H9 (cell line): Measurements from ENCODE around the gene RASA2. TPM values are rescaled to one million over a fixed set of nuclear protein-coding genes. Genes with fewer than 3 reads are reported as not detected.

Experiments used
- DNase-seq: peaks from one replicate; pipeline ENCODE4 v3.0.0-alpha.2; 2017
- H2AFZ ChIP-seq: one replicate; pipeline ENCODE4 v1.6.1; 2013; ENCODE audit warnings: mild to moderate bottlenecking, low read length, control low read depth, moderate library complexity
- H2AK5ac ChIP-seq: 2 replicates; pipeline ENCODE4 v1.6.1; 2013; ENCODE audit warnings: low read length, control low read depth, mixed read lengths; ENCODE audit not compliant: insufficient read length
- H2BK120ac ChIP-seq: one replicate; pipeline ENCODE4 v1.6.1; 2013; ENCODE audit warnings: low read depth, mild to moderate bottlenecking, low read length, control low read depth, inconsistent platforms; ENCODE audit not compliant: poor library complexity, severe bottlenecking
- H2BK12ac ChIP-seq: 2 replicates; pipeline ENCODE4 v1.6.1; 2013; ENCODE audit warnings: low read length, control low read depth, mixed read lengths, low read depth; ENCODE audit not compliant: insufficient read length
- H2BK15ac ChIP-seq: 2 replicates; pipeline ENCODE4 v1.6.1; 2013; ENCODE audit warnings: low read depth, low read length, control low read depth
- H2BK20ac ChIP-seq: one replicate; pipeline ENCODE4 v1.6.1; 2013; ENCODE audit warnings: low read depth, mild to moderate bottlenecking, low read length, control low read depth, inconsistent platforms; ENCODE audit not compliant: poor library complexity, severe bottlenecking
- H2BK5ac ChIP-seq: 2 replicates; pipeline ENCODE4 v1.6.1; 2013; ENCODE audit warnings: low read length, control low read depth, mixed read lengths; ENCODE audit not compliant: insufficient read length
- H3K14ac ChIP-seq: 2 replicates; pipeline ENCODE4 v1.6.1; 2013; ENCODE audit warnings: low read length, control low read depth; ENCODE audit not compliant: insufficient read depth
- H3K18ac ChIP-seq: 2 replicates; pipeline ENCODE4 v1.6.1; 2013; ENCODE audit warnings: low read depth, mild to moderate bottlenecking, mixed read lengths, low read length, control low read depth; ENCODE audit not compliant: insufficient read length
- H3K23ac ChIP-seq: 2 replicates; pipeline ENCODE4 v1.6.1; 2013; ENCODE audit warnings: low read length, control low read depth, mixed read lengths, low read depth; ENCODE audit not compliant: insufficient read length
- H3K23me2 ChIP-seq: 2 replicates; pipeline ENCODE4 v1.6.1; 2013; ENCODE audit warnings: low read depth, mild to moderate bottlenecking, mixed read lengths, low read length, control low read depth; ENCODE audit not compliant: insufficient read length, poor library complexity, severe bottlenecking
- H3K27ac ChIP-seq: 2 replicates; pipeline ENCODE4 v1.5.1; 2013; ENCODE audit warnings: low read length, control low read depth, mixed read lengths, low read depth; ENCODE audit not compliant: insufficient read length
- H3K27me3 ChIP-seq: 2 replicates; pipeline ENCODE4 v1.6.1; 2013; ENCODE audit warnings: low read length, control low read depth, inconsistent platforms; ENCODE audit not compliant: insufficient read depth
- H3K4ac ChIP-seq: 2 replicates; pipeline ENCODE4 v1.6.1; 2013; ENCODE audit warnings: low read depth, mild to moderate bottlenecking, control low read depth, inconsistent platforms, low read length, moderate library complexity
- H3K4me1 ChIP-seq: 2 replicates; pipeline ENCODE4 v1.6.1; 2013; ENCODE audit warnings: low read length, control low read depth, inconsistent platforms; ENCODE audit not compliant: insufficient read depth
- H3K4me2 ChIP-seq: 2 replicates; pipeline ENCODE4 v1.6.1; 2013; ENCODE audit warnings: low read length, control low read depth, mixed read lengths; ENCODE audit not compliant: insufficient read length, insufficient read depth
- H3K56ac ChIP-seq: 2 replicates; pipeline ENCODE4 v1.6.1; 2013; ENCODE audit warnings: low read depth, mild to moderate bottlenecking, mixed read lengths, low read length, control low read depth; ENCODE audit not compliant: insufficient read length
- H3K79me1 ChIP-seq: 2 replicates; pipeline ENCODE4 v1.6.1; 2013; ENCODE audit warnings: low read depth, mild to moderate bottlenecking, moderate library complexity, low read length, control low read depth, inconsistent platforms; ENCODE audit not compliant: insufficient read depth, poor library complexity, severe bottlenecking
- H3K79me2 ChIP-seq: 2 replicates; pipeline ENCODE4 v1.6.1; 2013; ENCODE audit warnings: low read length, control low read depth, inconsistent platforms; ENCODE audit not compliant: insufficient read depth
- H3K9ac ChIP-seq: 2 replicates; pipeline ENCODE4 v1.6.1; 2013; ENCODE audit warnings: low read length, control low read depth, mixed read lengths; ENCODE audit not compliant: insufficient read length; ENCODE audit errors: extremely low read depth
- H3K9me3 ChIP-seq: one replicate; pipeline ENCODE4 v1.6.1; 2013; ENCODE audit warnings: low read depth, low read length, inconsistent platforms; ENCODE audit not compliant: control insufficient read depth
- H3T11ph ChIP-seq: one replicate; pipeline ENCODE4 v1.6.1; 2013; ENCODE audit warnings: mild to moderate bottlenecking, low read length, control low read depth, inconsistent platforms
- H4K20me1 ChIP-seq: one replicate; pipeline ENCODE4 v1.6.1; 2013; ENCODE audit not compliant: control insufficient read depth, insufficient read length, insufficient read depth
- H4K5ac ChIP-seq: 2 replicates; pipeline ENCODE4 v1.6.1; 2013; ENCODE audit warnings: low read depth, mild to moderate bottlenecking, mixed read lengths, low read length, control low read depth; ENCODE audit not compliant: insufficient read length
- H4K8ac ChIP-seq: replicated peaks from 2 replicates; pipeline ENCODE4 v1.6.1; 2013; ENCODE audit warnings: low read length, control low read depth, mixed read lengths, low read depth; ENCODE audit not compliant: insufficient read length
- H4K91ac ChIP-seq: 2 replicates; pipeline ENCODE4 v1.6.1; 2013; ENCODE audit warnings: low read depth, mild to moderate bottlenecking, moderate library complexity, mixed read lengths, low read length, control low read depth; ENCODE audit not compliant: insufficient read length
- H3K27ac Mint-ChIP-seq, 3 experiments: 2 replicates in 2 of 3; 3 replicates in 1 of 3; pipeline ENCODE4 v1.8.0; 2020 to 2021; ENCODE audit warnings: mixed read lengths in 3 of 3, mild to moderate bottlenecking in 1 of 3, moderate library complexity in 1 of 3
- H3K27me3 Mint-ChIP-seq: 2 replicates; pipeline ENCODE4 v1.8.0; 2021; ENCODE audit warnings: low read depth, mild to moderate bottlenecking, moderate library complexity, mixed read lengths
- H3K36me3 Mint-ChIP-seq, 3 experiments: 2 replicates in 2 of 3; 3 replicates in 1 of 3; pipeline ENCODE4 v1.8.0; 2020 to 2021; ENCODE audit warnings: low read depth in 3 of 3, mixed read lengths in 3 of 3; ENCODE audit not compliant: insufficient read depth in 1 of 3
- H3K4me1 Mint-ChIP-seq, 2 experiments: 2 replicates each; pipeline ENCODE4 v1.8.0; 2020; ENCODE audit warnings: mixed read lengths in 2 of 2
- H3K4me3 Mint-ChIP-seq, 2 experiments: 2 replicates in 1 of 2; 3 replicates in 1 of 2; pipeline ENCODE4 v1.8.0; 2020 to 2021; ENCODE audit warnings: mild to moderate bottlenecking in 2 of 2, mixed read lengths in 2 of 2, moderate library complexity in 1 of 2
- H3K9me3 Mint-ChIP-seq, 2 experiments: 2 replicates in 1 of 2; 3 replicates in 1 of 2; pipeline ENCODE4 v1.8.0; 2020; ENCODE audit warnings: mild to moderate bottlenecking in 2 of 2, mixed read lengths in 2 of 2, moderate library complexity in 1 of 2
- WGBS: extraction: QIAGEN DNeasy Blood & Tissue Kit; methylation state at CpG from one replicate; pipeline ENCODE4 v1.1.7; 2013; ENCODE audit warnings: missing lambda C conversion rate, low lambda C conversion rate, mixed read lengths; ENCODE audit not compliant: insufficient read length; ENCODE audit errors: extremely low coverage; 5-methylcytosine and 5-hydroxymethylcytosine counted together
- total RNA-seq: library from RNA; stranded (reverse); gene quantifications from 2 replicates; pipeline ENCODE4 v1.2.1, GENCODE V29; 2021
- TF ChIP-seq, protein P1 (sequence below): fragments of 200-600 bp; sonication (generic); conservative IDR thresholded peaks from 3 replicates; pipeline ENCODE4 v1.8.0; 2021; ENCODE audit warnings: antibody characterized with exemption, mild to moderate bottlenecking

Gene RASA2
- total RNA-seq, 1 experiment from 2014 or later: 24.4 TPM

DNA sequence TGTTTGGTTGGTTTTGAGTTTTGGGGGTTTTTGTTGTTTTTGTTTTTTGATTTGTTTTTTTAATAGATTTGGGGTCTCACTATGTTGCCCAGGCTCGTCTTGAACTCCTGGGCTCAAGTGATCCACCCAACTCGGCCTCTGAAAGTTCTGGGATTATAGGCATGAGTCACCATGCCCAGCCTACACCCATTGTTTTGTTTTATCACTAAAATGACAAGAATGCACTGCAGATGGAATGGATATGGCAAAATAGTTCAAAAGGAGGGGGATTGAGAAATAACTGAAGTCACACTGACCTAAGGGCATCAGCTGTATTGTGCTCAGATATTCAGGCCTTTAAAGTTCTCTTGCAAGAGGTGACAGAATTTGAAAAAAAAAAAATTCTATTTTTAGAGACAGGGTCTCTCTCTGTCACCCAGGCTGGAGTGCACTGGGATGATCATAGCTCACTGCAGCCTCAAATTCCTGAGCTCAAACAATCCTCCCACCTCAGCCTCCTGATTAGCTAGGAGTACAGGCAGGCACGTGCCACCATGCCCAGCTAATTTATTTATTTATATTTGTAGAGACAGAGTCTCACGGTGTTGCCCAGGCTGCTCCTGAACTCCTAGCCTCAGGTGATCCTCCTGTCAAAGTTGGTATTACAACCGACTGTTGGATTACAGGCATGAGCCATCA, 4.4 kb upstream of the RASA2 start:
- Histone ChIP-seq H2BK5ac (no peak overlapping the region), H4K91ac (no peak overlapping the region), H3K23ac (no peak overlapping the region), H3K9me3 (no peaks in the 10 kb centered on the region), H3K14ac (no peak overlapping the region), H2BK15ac (no peak overlapping the region), H3T11ph (no peak overlapping the region), H3K9ac (no peak overlapping the region), H4K5ac (no peak overlapping the region), H3K18ac (no peak overlapping the region), H2BK20ac (no peak overlapping the region), H4K20me1 (no peaks in the 10 kb centered on the region), H2BK120ac (no peak overlapping the region), H3K27me3 (no peaks in the 10 kb centered on the region), H4K8ac (no peak overlapping the region), H3K56ac (no peak overlapping the region), H3K4me2 (no peak overlapping the region), H3K4ac (no peak overlapping the region), H3K4me1 (no peaks in the 10 kb centered on the region), H3K79me1 (no peaks in the 10 kb centered on the region), H2AK5ac (no peak overlapping the region), H2AFZ (no peak overlapping the region), H2BK12ac (no peak overlapping the region), H3K23me2 (no peaks in the 10 kb centered on the region), H3K27ac (no peak overlapping the region), H3K79me2 (no peaks in the 10 kb centered on the region)
- Mint-ChIP-seq H3K36me3 (no peaks in the 10 kb centered on the region), H3K9me3 (no peaks in the 10 kb centered on the region), H3K4me1 (peaks cover 14 to 15% of the 10 kb centered on the region in 2 experiments), H3K27ac (no peak overlapping the region), H3K27me3 (peaks cover 13% of the 10 kb centered on the region), H3K4me3 (no peak overlapping the region)
- WGBS: no CpG with 5 or more reads among the region's 5 CpGs
- TF ChIP-seq, protein P1, sequence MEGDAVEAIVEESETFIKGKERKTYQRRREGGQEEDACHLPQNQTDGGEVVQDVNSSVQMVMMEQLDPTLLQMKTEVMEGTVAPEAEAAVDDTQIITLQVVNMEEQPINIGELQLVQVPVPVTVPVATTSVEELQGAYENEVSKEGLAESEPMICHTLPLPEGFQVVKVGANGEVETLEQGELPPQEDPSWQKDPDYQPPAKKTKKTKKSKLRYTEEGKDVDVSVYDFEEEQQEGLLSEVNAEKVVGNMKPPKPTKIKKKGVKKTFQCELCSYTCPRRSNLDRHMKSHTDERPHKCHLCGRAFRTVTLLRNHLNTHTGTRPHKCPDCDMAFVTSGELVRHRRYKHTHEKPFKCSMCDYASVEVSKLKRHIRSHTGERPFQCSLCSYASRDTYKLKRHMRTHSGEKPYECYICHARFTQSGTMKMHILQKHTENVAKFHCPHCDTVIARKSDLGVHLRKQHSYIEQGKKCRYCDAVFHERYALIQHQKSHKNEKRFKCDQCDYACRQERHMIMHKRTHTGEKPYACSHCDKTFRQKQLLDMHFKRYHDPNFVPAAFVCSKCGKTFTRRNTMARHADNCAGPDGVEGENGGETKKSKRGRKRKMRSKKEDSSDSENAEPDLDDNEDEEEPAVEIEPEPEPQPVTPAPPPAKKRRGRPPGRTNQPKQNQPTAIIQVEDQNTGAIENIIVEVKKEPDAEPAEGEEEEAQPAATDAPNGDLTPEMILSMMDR: no peak
- no peak for DNase-seq
